GM19193 (cell line): ENCODE results near the gene ANAPC10.

Source experiments
- POLR2A ChIP-seq: IDR thresholded peaks from 4 replicates; pipeline ENCODE4 v1.6.1; 2011; ENCODE audit not compliant: insufficient read depth, insufficient read length; ENCODE audit errors: extremely low read depth

ANAPC10 gene

GRCh38 chr4:145043306-145043705, 54.7 kb downstream of the ANAPC10 start:
- no peak for TF ChIP-seq POLR2A

DNA sequence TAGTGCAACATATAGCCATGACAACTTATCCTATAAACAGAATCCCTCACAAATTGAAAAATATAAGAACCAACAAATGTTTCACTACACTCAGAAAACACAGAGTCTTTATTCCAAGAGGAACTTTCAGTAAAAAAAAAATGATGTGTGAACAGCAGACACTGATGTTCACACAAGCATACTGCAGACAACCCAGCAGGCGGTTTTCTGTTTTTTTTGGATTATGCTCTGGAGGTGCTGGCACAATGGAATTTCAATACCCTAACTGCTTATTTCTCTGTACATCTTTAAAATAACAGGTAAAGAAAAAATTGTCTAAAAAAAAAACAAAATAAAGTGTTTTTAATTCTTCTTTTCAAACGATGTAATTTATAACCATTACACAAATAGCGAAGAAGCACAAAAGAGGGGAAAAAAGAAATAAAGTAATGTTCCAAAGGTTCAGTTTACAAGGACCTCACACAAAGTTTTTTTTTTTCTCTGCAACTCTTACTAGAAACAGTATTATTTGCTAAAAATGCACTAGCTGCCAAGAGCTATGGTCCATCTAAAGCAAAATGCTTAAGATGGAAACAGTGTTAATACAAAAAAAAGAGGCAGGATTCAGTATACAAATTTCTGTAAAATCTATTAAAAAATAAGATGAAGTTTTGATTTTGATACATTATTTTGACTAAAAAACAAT, 55.3 kb downstream of the ANAPC10 start:
- no peak for TF ChIP-seq POLR2A

DNA sequence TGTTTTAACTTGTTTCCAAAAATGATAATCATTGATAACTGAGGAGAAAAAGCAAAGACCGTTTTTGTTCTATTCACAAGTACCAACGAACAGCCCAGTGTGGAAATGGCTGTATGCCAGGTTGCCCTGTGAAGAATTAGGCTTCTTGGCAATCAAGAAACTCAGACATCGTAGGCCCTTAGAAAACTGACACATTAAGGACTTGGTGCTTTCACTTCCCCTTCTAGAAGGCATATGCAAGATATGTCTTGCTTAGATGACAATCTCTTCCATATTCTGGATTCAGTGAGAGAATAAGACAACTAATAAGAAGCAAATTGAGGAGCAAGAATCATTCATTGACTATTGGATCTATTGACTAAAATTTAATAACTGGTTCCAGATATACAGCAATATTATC, 56.6 kb downstream of the ANAPC10 start:
- TF ChIP-seq POLR2A, result no peak

GRCh38 chr4:145035494-145036136, 62.4 kb downstream of the ANAPC10 start:
- TF ChIP-seq POLR2A, result no peak

DNA sequence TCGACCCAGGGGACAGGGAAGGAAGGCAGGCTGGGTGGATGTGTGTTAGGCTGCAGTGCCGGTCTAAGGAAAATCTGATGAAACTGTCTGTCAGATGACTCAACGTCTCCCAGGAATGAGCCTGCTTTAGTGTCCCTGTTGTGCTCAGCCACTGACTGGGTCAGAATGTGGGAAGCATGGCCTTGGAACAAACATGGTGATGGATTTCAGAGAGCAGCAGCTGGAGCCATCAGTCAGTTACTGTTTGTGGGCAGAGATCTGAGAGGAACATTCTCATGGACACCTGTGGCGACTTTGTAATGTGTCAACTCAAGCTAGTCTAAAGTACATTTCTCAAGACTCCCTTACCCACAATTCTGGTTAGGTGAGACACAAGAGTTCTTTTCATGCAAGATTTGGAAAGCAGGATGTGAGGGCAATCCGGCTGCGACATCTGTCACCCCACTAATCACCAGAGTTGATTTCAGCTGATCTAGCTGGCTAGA, 63.2 kb downstream of the ANAPC10 start:
- no peak for TF ChIP-seq POLR2A

DNA sequence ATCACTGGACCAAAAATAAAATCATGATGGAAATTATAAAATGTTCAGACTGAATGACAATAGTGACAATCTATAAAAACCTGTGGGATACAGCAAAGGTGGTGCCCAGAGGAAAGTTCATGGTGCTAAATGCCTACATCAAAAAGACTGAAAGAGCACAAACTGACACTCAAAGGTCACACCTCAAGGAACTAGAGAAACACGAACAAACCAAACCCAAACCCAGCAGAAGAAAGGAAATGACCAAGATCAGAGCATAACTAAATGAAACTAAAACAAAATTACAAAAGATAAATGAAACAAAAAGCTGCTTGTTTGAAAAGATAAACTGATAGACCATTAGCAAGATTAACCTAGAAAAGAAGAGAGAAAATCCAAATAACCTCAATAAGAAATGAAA, 78.7 kb downstream of the ANAPC10 start:
- no peak for TF ChIP-seq POLR2A

DNA sequence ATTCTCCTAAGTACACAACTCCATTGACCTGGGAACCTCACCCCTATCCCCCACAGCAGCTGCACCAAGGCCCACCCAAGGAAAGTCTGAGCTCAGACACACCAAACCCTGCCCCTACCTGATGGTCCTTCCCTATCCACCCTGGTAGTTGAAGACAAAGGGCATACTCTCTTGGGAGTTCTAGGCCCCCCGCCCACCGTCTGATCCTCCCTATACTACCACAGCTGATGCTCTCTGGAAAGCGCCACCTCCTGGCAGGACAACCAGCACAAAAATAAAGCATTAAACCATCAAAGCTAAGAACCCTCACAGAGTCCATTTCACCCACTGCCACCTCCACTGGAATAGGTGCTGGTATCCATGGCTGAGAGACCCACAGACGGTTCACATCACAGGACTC, 83.6 kb downstream of the ANAPC10 start:
- no peak for TF ChIP-seq POLR2A

GRCh38 chr4:145012841-145013240, 85.2 kb downstream of the ANAPC10 start:
- no peak for TF ChIP-seq POLR2A

DNA sequence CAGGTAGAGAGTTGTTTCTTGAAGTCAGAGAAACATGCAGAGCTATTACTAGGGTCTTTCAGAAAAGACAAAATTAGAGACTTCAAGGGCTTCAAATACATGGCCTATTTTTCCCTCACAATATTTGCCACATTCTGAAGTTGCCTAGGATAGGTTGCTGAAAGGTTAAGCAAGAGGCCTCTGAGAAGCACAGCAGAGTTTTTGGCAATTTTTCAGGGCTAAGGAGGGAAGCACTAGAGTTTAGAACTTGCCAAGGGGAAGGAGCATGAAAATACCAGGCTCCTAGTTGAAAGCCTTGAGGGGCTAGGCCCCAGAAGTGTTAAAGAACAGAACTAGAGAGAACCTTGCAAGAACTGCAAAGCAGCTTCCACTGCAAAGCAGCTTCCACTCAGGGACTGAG, 86.4 kb downstream of the ANAPC10 start:
- no peak for TF ChIP-seq POLR2A

DNA sequence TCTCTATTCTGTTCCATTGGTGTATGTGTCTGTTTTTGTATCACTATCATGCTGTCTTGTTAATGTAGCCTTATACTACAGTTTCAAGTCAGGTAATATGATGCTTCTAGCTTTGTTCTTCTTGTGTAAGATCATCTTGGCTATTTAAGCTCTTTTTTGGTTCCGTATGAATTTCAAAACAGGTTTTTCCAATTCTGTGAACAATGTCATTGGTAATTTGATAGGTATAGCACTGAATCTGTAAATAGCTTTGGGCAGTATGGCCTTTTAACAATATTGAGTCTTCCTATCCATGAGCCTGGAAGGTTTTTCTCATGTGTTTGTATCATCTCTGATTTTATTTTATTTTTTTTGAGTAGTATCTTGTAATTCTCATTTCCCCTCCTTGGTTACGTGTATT, 94.3 kb downstream of the ANAPC10 start:
- no peak for TF ChIP-seq POLR2A

DNA sequence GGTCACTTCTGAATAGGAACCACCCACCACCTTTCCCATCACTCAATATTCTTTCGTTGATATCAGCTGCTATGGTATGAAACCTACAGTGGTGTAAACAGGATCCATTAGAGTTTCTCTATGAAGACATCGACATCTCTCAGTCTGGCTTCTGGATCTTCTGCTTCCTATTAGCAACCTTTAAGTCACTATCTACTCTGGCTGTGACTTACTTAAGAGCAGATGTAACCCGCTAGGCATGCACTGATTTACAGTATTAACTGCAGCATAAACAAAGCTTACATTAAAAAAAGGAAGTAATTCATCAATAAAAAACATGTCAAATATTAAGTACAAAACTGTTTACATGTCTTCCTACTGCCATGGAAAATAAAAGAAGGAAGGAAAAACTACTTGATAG, 96.4 kb downstream of the ANAPC10 start:
- no peak for TF ChIP-seq POLR2A

GRCh38 chr4:144989306-144989705, 108.7 kb downstream of the ANAPC10 start:
- TF ChIP-seq POLR2A, result no peak

GRCh38 chr4:144985531-144985930, 112.5 kb downstream of the ANAPC10 start:
- TF ChIP-seq POLR2A, result no peak

GRCh38 chr4:144985014-144985413, 113.0 kb downstream of the ANAPC10 start:
- TF ChIP-seq POLR2A, result no peak

- TF ChIP-seq POLR2A, result no peak
These were observed 113.8 kb downstream of the ANAPC10 start for GRCh38 chr4:144984241-144984640.

GRCh38 chr4:144975718-144976117, 122.3 kb downstream of the ANAPC10 start:
- TF ChIP-seq POLR2A, result no peak
